ENCODE measurements around the gene RBM6.
"Not testable (repeated sequence)": the region's sequence is repeated elsewhere in the genome, so short reads cannot be mapped to it uniquely, and the experiment has no call there.

The RBM6 gene, protein sequence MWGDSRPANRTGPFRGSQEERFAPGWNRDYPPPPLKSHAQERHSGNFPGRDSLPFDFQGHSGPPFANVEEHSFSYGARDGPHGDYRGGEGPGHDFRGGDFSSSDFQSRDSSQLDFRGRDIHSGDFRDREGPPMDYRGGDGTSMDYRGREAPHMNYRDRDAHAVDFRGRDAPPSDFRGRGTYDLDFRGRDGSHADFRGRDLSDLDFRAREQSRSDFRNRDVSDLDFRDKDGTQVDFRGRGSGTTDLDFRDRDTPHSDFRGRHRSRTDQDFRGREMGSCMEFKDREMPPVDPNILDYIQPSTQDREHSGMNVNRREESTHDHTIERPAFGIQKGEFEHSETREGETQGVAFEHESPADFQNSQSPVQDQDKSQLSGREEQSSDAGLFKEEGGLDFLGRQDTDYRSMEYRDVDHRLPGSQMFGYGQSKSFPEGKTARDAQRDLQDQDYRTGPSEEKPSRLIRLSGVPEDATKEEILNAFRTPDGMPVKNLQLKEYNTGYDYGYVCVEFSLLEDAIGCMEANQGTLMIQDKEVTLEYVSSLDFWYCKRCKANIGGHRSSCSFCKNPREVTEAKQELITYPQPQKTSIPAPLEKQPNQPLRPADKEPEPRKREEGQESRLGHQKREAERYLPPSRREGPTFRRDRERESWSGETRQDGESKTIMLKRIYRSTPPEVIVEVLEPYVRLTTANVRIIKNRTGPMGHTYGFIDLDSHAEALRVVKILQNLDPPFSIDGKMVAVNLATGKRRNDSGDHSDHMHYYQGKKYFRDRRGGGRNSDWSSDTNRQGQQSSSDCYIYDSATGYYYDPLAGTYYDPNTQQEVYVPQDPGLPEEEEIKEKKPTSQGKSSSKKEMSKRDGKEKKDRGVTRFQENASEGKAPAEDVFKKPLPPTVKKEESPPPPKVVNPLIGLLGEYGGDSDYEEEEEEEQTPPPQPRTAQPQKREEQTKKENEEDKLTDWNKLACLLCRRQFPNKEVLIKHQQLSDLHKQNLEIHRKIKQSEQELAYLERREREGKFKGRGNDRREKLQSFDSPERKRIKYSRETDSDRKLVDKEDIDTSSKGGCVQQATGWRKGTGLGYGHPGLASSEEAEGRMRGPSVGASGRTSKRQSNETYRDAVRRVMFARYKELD

DNA sequence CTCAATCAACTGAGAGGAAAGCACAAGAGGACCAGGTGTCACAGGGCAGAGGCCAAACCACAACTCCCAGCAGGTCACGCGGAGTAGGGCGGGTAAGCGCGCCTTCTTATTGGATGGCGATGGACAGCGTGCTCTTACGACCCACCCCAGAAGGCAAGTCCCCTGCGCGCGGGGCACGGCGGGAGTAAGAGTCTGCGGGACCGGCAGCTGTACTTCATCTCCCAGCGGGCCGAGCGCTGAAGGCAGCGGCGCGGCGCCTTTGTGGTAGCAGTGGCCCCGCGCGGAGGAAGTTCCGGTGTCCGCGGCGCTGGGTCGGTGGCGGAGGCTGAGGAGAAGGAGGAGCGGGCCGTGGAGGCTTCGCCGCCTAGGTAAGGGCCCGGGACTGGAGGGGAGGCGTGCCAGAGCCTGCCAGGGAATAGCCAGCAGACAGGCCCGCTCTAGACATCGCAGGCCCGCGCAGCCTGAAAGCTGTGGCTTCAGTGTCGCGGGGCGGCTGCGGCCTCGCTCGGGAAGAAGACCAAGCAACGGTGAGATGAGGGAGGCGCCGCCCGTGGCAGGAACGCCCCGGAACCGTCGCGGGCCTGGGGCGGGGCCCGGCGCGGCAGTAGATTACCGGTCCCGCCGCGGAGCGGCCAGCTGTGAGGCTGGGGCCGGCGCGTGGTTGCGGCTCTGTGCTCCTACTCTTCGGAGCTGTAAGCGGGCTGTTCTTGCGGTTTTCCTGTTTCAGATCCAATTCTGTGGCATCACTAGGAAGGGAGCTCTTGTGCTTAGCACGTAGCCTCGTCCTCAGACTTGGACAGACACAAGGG is at the start of gene RBM6:
Gene RBM6 (plus strand): TSS at position 293 of the 809 bp plus-strand sequence. CDS start 22,492 bp downstream, outside the sequence.
- DNase-seq (ENCODE audit: low spot score) = peak; percentile 99

DNA sequence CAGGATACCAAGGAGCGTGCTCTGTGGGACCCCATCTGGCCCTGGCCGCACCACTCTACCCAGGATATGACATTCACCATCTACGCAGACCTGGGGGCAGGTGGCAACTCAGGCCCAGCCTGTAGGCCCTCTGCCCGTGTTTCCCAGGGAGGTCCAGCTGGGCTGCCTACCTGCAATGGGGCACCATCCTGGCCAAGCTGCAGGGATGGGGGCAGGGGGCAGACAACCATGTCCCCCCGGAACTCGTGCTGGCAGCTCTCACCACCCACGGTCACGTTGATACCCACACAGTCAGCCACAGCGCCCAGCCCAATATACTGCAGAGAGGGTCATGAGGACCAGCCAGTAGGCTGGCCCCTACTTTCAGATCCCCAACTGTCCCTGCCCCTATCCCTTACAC is 44.2 kb upstream of the RBM6 start:
- DNase-seq (ENCODE audit: low spot score) = no peak

DNA sequence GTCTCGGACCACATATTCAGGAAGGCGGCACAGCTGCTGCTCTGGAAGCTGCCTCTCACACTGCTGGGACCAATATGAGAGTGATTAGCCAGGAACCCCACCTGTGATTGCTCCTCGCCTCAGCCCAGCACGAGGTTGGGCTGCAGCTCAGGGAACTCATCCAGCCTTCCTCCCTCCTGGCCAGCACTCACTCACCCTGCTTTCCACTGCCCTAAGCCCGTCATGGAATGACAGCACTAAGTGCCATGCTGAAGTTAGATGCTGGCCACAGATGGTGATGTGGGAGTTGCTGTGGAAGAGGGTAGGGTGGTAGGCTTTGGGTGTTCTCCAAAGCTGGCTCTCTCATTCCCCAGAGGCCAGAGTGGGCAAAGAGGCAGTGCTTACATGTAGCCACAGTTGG is 43.6 kb upstream of the RBM6 start:
- no peak for DNase-seq (ENCODE audit: low spot score)

DNA sequence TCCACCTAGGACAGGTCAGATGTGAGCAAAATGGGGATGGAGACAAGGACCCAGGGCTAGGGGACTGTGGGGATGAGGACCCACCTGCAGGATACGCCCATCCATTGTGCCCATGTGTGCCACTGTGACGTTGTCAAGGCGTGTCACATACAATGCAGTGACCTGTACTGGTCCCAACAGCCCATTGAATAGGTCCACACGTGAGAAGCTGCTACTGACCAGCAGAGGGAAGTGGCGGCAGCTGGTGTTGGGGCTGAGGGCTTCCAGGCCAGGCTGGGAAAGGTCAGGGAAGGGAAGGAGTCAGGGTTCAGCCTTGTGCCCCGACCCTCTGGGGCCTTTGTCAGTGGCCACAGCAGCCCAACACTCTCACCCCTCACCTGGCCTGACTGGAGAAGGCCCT is 41.0 kb upstream of the RBM6 start:
- no peak for DNase-seq (ENCODE audit: low spot score)

DNA sequence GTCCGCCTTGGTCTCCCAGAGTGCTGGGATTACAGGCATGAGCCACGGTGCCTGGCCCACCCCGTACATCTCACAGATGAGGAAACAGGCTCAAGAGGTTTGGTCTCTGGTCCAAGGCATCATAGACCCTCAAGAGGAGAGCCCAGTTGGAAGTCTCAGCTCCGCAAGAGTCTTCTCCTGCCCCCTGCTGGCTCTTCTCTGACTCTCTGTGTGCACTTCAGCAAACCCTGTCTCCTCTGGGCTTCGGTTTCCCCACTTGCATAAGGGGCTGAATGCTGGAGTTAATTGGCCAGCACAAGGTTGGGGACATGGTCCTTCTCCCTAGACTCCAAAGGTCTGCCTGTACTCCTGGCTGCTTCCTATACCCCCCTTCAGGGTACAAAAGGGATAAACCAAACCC is 40.1 kb upstream of the RBM6 start:
- DNase-seq (ENCODE audit: low spot score) = no peak

DNA sequence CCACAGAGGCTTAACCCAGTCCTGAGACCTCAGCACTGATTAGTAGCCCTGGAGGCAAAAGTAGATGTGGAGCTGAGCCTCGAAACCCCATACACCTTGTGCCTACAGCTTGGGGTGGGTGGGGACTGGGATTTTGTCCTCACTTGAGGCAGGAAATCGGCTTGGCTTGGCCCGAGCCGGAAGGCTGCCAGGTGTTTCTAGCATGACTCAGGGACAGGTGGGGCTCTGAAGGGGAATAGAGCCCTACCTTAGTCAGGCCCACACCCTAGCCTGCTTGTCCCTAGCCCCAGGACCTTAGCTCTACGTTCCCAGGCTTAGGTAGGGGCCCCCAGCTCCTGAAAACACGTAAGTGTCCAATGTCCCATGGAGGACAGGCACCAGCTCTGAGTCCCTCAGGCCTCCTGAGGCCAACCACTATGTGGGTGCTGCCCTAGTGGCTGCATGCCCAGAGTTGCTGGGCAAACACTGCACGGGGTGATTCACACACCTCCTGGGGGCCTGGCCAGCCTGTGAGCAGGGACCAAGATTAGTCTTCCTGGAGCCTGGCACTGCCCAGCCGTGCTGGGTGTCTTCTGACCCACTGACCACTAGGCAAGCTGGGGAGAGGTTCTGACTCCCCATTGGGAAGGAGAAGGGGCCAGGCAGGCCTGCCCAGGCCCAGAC is 39.3 kb upstream of the RBM6 start:
- DNase-seq (ENCODE audit: low spot score) = peak; percentile 70

DNA sequence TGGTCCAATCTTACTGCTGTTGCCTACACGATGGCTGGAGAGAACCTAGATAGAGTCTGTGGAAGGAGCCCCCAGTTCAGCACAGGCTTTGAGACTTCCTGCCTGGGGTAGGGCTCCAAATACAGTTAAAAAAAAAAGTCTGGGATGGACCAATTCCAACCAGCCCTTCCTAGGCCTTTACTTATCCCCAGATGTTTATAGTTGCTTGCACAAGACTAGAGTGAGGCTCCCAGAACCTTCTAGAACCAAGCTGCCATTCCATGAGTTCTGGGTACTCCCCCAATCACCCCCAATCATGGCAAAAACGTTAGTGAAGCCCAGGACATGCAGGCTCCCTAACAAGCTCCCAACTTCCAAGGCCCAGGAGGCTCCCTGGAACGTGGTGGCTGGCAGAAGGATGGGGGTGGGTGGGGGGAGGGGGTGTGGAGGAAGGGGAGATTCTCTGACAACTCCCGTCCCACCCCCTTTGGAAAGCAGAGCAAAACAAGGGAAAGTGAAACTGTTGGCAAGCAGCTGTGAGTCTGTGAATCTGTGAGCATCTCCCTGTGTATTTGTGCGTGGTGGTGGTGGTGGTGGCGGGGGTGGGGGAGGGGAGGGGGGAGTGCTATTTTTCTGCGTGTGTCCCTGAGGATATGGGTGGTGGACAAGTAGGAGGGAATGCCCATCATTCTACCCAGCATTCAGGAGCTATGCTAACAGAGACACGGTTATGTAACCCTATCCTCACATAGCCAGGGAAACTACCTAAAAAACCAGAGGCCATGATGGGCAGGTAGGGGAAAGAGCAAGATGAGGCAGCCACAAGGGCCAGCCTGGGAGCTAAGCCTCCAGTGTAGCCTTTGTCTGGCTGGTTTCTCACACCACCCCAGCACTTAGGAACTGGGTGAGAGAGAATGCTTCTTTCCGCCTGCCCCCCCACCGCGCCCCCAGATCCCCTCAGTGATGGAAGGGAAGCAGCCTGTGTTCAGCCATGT is 38.3 kb upstream of the RBM6 start:
- DNase-seq (ENCODE audit: low spot score) = no peak

DNA sequence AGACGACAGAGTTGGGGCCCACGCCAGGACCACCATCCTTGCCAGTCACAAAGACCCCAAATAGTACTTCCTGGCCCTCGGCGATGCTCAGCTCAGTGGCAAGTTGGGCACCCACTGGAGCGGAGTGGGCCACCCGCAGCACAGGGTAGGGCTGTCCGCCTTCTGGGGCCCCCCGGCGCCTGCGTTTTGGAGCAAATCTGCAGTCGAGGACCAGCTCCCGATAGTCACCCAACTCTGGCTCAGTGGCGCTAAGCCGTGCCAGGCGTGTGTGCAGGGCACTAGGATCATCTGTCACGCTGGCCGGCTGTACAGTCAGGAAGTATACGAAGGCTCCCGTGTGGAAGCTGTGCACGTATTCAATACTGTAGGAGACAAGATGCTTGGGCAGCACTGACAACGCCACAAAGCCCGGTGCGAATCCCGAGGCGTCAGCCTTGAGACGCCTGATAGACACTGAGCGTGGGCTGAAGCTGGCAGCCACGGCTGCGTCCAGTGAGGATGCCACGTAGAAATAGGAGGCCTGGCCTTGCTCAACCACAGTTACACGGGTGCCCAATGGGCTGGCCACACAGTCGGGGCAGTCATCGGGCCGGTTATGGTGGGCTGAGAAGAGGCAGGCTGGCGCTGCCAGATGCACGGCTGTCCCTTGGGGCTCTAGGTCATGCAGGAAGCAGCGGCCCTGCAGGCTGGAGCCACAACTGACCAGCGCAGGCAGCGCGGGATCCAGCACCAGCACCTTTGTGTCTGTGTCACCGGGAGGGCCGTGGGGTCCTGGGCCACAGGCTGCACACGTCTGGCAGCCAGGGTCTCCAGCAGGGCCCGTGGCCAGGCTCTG is 37.2 kb upstream of the RBM6 start:
- no peak for DNase-seq (ENCODE audit: low spot score)

DNA sequence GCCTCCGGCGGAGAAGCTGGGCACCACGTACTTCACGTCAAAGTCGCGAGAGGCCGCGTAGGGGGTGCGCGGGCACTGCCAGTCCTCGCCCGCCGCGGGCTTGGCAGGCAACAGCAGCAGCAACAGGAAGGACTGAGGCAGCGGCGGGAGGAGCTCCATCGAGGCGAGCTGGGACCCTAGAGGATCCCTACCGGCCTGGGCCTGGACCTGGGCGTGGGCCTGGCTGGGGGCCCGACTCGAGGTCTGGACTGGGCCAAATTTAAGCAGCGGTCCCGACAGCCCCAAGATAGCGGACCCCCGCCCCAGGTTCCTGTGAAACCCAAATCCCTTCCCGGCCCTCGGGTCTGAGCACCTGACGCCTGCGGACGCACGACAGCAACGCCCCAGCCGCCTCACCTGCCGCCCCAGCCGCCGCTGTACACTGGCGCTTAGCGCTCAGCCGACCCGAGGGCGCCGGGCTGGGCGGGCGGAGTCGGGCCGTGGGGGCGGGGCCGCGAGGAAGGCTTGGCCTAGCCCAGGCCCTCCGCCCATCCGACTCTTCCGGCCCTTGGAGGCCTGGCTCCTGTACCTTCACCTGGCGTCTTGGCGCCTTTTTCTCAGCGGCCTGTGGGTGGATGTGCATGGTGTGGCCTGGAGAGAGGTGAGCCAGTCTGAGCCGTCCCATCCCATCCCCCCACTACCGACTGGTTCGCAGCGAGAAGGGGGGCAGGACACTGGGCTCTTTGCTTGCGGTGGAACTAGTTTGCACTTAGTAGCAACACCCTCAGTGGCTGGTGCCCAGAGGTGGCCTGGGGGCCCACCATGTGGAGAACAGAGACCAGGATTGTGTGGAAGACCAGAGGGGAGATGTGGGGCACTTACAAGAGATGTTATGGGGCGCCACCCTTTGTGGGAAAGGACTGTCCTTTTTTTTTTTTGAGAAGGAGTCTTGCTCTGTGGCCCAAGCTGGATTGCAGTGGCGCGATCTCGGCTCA is 36.2 kb upstream of the RBM6 start, which contains the start of gene MST1R:
Gene MST1R (minus strand): TSS at position 423 of the 974 bp plus-strand sequence. CDS start 264 bp downstream, at position 159.
- no peak for DNase-seq (ENCODE audit: low spot score)

DNA sequence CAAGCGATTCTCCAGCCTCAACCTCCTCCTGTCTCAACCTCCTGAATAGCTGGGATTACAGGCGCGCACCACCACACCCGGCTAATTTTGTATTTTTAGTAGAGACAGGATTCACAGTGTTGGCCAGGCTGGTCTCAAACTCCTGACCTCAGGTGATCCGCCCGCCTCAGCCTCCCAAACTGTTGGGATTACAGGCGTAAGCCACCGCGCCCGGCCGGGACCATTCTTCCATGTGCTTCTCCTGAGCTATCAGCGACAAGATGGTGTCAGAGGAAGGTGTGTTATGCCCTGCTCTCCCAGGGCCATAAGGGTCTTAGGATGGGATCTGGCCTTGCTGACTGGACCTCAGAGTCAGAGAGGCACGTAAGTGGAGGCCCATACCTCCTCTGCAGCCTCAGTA is 35.5 kb upstream of the RBM6 start:
- DNase-seq (ENCODE audit: low spot score) = not testable (repeated sequence)

DNA sequence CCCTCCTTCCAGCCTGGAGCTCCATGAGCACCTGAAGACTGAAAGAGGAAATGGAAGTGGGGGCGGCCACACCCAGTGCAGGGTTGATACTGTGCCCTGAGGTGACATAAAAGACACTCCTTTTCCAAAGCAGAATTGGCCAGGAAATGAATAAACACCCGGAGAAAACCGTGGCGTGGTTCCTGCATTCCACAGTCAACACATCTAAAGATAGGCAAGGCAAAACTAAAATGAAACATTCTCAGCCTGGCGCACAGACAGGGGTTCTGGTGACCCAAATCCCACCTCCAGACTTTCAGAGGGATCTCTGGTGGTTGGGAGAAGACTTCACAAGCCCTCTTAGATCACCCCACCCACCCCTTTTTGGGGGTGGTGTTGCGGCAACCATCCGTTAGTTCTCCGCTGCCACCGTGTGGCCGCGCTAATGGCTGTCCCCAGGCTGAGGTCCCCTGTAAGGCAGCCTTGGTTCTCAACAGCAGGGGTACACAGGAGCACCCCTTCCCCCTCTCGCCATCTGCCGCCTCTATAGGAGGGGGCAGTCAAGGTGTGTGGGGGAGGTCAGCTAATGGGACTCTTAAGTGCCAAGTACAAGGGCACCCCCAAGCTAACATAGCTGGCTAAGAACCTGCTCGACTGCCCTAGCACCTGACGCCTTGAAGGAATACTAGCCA is 33.7 kb upstream of the RBM6 start:
- peak; percentile 91 for DNase-seq (ENCODE audit: low spot score)

DNA sequence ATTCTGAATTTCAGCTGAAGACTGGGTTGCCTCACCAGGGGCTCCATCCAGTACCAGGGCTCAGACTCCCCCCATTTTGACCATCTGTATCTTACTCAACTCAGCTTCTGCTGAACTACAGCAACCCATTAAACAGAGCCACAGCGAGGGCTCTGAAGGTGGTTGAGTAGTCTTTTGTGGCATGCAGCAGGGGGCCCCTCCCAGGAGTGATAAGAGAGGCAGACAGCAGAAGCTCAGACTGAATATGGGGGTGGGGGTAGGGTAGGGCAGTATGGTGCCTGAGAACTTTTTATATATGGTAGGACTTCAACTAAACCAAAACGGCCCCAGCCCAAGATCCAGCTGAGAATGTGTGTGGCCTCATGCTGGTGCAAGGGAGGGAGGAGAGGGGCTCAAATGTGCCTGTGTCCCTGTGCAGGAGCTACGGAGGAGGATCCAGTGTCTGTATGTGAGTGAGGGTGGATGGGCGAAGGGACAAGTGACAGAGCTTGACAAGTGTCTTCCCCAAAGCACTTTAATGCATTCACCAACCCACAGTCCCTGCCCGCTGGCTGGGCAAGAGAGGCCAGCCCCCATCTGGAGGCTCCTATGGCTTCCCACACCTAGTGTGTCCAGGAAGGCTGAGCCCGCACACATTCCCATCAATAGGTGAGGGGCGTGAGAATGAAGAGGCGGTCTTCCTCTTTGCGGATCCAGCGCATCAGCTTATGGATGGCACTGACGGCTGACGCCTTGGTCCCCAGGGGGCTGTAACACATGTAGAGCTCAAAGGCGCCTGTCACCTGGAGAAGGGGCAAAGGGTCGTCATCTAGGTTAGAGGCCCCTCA is 31.4 kb upstream of the RBM6 start:
- no peak for DNase-seq (ENCODE audit: low spot score)

DNA sequence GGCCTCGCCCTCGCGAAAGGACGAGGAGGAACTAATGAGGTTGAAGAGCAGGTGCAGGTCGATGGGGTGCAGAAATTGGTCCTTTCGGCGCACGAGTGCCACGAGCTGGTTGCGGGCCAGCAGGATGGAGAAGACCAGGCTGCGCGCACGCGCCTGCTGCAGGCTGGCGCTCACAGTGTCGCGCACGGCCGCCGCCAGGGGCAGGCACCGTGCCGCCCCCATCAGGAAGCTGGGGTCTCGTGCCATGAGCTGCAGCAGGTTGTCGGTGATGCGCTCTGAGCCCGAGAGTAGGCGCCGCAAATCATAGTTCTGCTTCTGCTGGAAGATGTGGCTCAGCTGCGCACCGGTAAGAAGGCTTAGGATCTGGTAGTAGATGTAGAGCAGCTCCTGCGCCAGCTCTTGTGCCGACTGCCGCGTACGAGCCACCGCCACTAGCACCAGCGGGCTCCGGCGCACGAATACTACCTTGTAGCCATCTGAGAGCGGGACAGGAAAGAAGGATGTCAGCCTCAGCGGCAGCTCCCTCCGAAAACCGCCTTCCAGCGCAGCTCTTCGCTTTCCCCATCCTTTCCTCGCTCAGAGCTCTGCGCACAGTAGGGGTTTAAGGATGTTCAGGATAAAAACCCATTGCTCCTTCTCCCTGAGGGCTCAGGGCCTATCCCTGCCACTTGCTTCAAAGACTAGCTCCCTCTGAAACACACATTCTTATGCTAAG is 29.4 kb upstream of the RBM6 start:
- no peak for DNase-seq (ENCODE audit: low spot score)

DNA sequence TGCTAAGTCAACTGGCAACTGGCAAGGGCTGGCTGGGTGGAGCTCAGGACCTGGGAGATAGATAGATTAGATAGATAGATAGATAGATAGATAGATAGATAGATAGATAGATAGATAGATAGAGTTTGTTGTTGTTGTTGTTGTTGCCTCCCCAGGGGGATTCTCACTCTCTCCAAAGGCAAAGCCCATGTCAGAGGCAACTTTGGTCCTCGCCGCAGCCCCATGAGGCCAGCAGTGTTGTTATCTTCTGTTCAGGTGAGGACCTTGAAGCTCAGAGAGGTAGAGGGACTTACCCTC is 28.9 kb upstream of the RBM6 start:
- no peak for DNase-seq (ENCODE audit: low spot score)

DNA sequence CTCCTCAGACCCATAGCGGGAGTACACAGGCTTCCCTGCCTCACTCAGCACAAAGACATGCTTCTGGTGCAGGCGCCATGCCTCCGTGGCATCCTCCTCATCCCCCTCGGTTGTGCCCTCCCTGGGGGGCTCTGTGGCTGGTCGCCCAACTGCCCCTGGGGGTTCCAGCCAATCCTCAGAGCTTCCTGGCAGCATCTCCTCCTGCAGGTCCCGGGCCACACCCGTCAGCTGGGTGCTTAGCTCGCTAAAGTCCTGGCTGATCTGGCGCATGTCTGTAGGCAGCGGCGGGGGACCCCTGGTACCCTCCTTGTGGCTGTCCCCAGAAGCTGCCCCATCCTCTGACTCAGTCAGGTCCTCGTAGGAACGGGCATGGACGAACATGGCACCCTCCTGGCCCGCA is 28.3 kb upstream of the RBM6 start:
- no peak for DNase-seq (ENCODE audit: low spot score)

DNA sequence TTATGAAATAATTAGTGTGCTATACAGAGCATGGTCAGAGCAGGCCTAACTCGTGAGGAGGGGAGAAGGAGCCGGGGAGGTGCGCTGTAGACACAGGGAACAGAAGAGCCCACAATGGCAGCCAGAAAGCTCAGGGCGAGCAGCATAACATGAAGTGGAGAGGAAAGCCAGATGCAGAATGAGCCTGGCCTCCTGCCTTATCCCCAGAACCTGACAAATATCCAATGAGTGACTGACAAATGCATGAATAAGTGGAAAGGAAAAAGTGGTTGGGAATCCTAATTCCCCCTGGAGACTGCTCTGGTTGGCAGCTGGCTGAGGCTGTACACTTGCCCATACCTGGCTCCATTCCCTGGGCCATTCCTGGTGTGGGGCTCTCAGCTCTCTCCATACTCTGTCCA is 27.1 kb upstream of the RBM6 start:
- DNase-seq (ENCODE audit: low spot score) = no peak

Measured in hepatic stellate cell (primary cell).